Ovary (tissue), 9 donors: ENCODE measurements around the gene RNF223. TPM values are rescaled to one million over a fixed set of nuclear protein-coding genes. Genes with fewer than 3 reads are reported as not detected.

ENCODE experiments used
- DNase-seq, 5 donors: peaks; one replicate each; pipeline ENCODE4 v3.0.0-alpha.2; 2019 to 2020
- H3K27ac ChIP-seq, 2 donors: fragments of 200-600 bp; one replicate each; pipeline versions ENCODE4 v1.5.1 to v1.8.0; 2019 to 2022
- H3K27me3 ChIP-seq: fragments of 200-600 bp; one replicate; pipeline ENCODE4 v1.8.0; 2022
- H3K36me3 ChIP-seq: fragments of 200-600 bp; sonication (generic); one replicate; pipeline ENCODE4 v1.5.1; 2019
- H3K4me1 ChIP-seq: one replicate; pipeline ENCODE4 v1.8.1; 2013; ENCODE audit warnings: mild to moderate bottlenecking, moderate library complexity; ENCODE audit not compliant: insufficient read depth
- H3K4me3 ChIP-seq: fragments of 200-600 bp; sonication (generic); one replicate; pipeline ENCODE4 v1.5.1; 2017
- H3K9me3 ChIP-seq, 2 donors: fragments of 200-600 bp in 1 of 2; sonication (generic) in 1 of 2; one replicate each; pipeline versions ENCODE4 v1.5.1 to v1.8.1; 2013 to 2019; ENCODE audit warnings: mild to moderate bottlenecking in 1 of 2, moderate library complexity in 1 of 2
- CTCF ChIP-seq, 3 donors: fragments of 450-650 bp in 2 of 3; fragments of 200-600 bp in 1 of 3; IDR thresholded peaks; one replicate each; pipeline versions ENCODE4 v1.5.1 to v1.8.0; 2016 to 2022; ENCODE audit warnings: antibody characterized with exemption in 3 of 3, mild to moderate bottlenecking in 1 of 3
- EP300 ChIP-seq: sonication (generic); formaldehyde crosslinking; IDR thresholded peaks from one replicate; pipeline ENCODE4 v1.6.1; 2017; ENCODE audit warnings: antibody characterized with exemption
- POLR2A ChIP-seq: fragments of 450-650 bp; IDR thresholded peaks from one replicate; pipeline ENCODE4 v1.6.1; 2017; ENCODE audit warnings: antibody characterized with exemption, mild to moderate bottlenecking, moderate library complexity
- WGBS, 3 donors: extraction: QIAGEN DNeasy Blood & Tissue Kit in 1 of 3; methylation state at CpG; one replicate each; pipeline versions ENCODE4 v1.1.5 to v1.1.7; 2013 to 2017; 5-methylcytosine and 5-hydroxymethylcytosine counted together
- intact Hi-C, 4 donors: fragments of 100-400 bp; cut with DNase I; formaldehyde crosslinking; loops; one replicate each; pipeline versions ENCODE4 v1.11.0 to v1.15.1; 2022 to 2023
- polyA plus RNA-seq, 2 donors: library from polyadenylated mRNA; stranded (reverse); fragments of 200-250 nt in 1 of 2; fragments of 350-450 nt in 1 of 2; fragmentation: Illumina TruSeq in 1 of 2; extraction: RNeasy Lipid Tissue Mini Kit (QIAGEN cat#74804) in 1 of 2; gene quantifications; one replicate each; pipeline ENCODE4 v1.2.3, GENCODE V29; 2013 to 2014
- total RNA-seq, 7 donors: library from RNA; depleted of rRNA in 2 of 7; stranded (reverse); fragments of >200 nt in 2 of 7; fragmentation: NEBNext Ultra II Directional in 3 of 7; extraction: Animal tissue kit (Norgen Biotek cat#: 25700) in 3 of 7; gene quantifications; one replicate each; pipeline versions ENCODE4 v1.1.0 to v1.2.4, GENCODE V29; 2016 to 2023
- donor health status: DM: no; HTN: no; CAD: no; lungs with moderate emphysema.
- donor health status: DM: no; HTN: no; CAD: no.
- donor health status: Bipolar disorder and iron deficiency.
- donor health status: DM: yes; HTN: yes; CAD: no.
- donor health status: DM: no; HTN: no; CAD: no.
- donor health status: DM: yes; HTN: yes; CAD: no.

Gene RNF223
- total and polyA plus RNA-seq, 9 donors, result 0.36 to 0.92 TPM; not detected in 7

- intact Hi-C loops, result loop anchor here in 1 of 4 donors (10.0 kb wide), 1 partner anchor 255 kb away; no protein-coding TSS in a partner anchor
- no peaks in the 10 kb centered on the region for H3K27me3 ChIP-seq
- H3K27ac ChIP-seq, result no peak overlapping the region
- peak overlapping the region; percentile 7 for H3K4me3 ChIP-seq
- 3 to 6% (median 4%) methylated on average over 59 to 99 of the region's 99 CpGs for WGBS, 3 donors
- H3K36me3 ChIP-seq, result no peaks in the 10 kb centered on the region
- peak; percentile 61 to 79 (median 75) for DNase-seq
- TF ChIP-seq POLR2A (no peak), CTCF (IDR thresholded peaks at IDR 0.05) (no peak), EP300 (no peak)
- H3K9me3 ChIP-seq, result no peaks in the 10 kb centered on the region
- peaks cover 6% of the 10 kb centered on the region for H3K4me1 ChIP-seq
Measured at GRCh38 chr1:1040004-1040991, 33.8 kb downstream of the RNF223 start.

- Histone ChIP-seq H3K27ac (no peak overlapping the region), H3K36me3 (no peaks in the 10 kb centered on the region), H3K9me3 (no peaks in the 10 kb centered on the region), H3K4me3 (no peak overlapping the region), H3K4me1 (peaks cover 6% of the 10 kb centered on the region), H3K27me3 (no peaks in the 10 kb centered on the region)
- TF ChIP-seq CTCF (IDR thresholded peaks at IDR 0.05), result no peak
- no peak for TF ChIP-seq EP300
- no peak for TF ChIP-seq POLR2A
- intact Hi-C loops, result no loop called here
- 28 to 46% (median 33%) methylated on average over 16 to 17 of the region's 17 CpGs for WGBS, 3 donors
- DNase-seq, result no peak
Measured at GRCh38 chr1:1039145-1039910, 34.8 kb downstream of the RNF223 start.

GRCh38 chr1:1038694-1039093, 35.4 kb downstream of the RNF223 start:
- 93% methylated on average over 6 of the region's 6 CpGs for WGBS, 3 donors
- intact Hi-C loops, result no loop called here
- H3K27me3 ChIP-seq, result no peaks in the 10 kb centered on the region
- no peaks in the 10 kb centered on the region for H3K36me3 ChIP-seq
- no peak for DNase-seq
- H3K9me3 ChIP-seq, result no peaks in the 10 kb centered on the region
- no peak overlapping the region for H3K4me3 ChIP-seq
- H3K4me1 ChIP-seq, result peaks cover 6% of the 10 kb centered on the region
- no peak overlapping the region for H3K27ac ChIP-seq
- no peak for TF ChIP-seq EP300

- Histone ChIP-seq H3K4me3 (no peak overlapping the region), H3K9me3 (no peaks in the 10 kb centered on the region), H3K27me3 (no peaks in the 10 kb centered on the region), H3K27ac (no peak overlapping the region), H3K4me1 (peaks cover 9% of the 10 kb centered on the region), H3K36me3 (no peaks in the 10 kb centered on the region)
- no peak for DNase-seq
- TF ChIP-seq POLR2A (no peak), CTCF (IDR thresholded peaks at IDR 0.05) (no peak), EP300 (no peak)
- intact Hi-C loops, result no loop called here
- 83 to 87% (median 86%) methylated on average over 30 of the region's 30 CpGs for WGBS, 3 donors
Measured at GRCh38 chr1:1037366-1038327, 36.5 kb downstream of the RNF223 start.
